Measurements from ENCODE around the gene CRIP2. TPM values are rescaled to one million over a fixed set of nuclear protein-coding genes. Genes with fewer than 3 reads are reported as not detected.

CRIP2 gene
- total and polyA plus RNA-seq, 2 of the 13 experiments (the other 11 are each of a cell fraction or from before 2014, with no cell fraction given): 31.6 to 37.9 TPM

GRCh38 chr14:105499256-105500035 lies 24.8 kb downstream of the CRIP2 start (continued):
- TF ChIP-seq AKNA (CRISPR knock-in tag; IDR thresholded peaks at IDR 0.05; ENCODE audit: borderline replicate concordance): no peak
- TF ChIP-seq ZNF18 (CRISPR knock-in tag; IDR thresholded peaks at IDR 0.05; ENCODE audit: insufficient replicate concordance): peak; percentile 90
- no peak for TF ChIP-seq CREB1 (IDR thresholded peaks at IDR 0.05)
- TF ChIP-seq CREB1 (CRISPR knock-in tag; IDR thresholded peaks at IDR 0.05): no peak; the same call in 1 of the 2 replicates
- TF ChIP-seq ATM (IDR thresholded peaks at IDR 0.05; ENCODE audit: borderline replicate concordance): no peak
- TF ChIP-seq SMAD1 (CRISPR knock-in tag; IDR thresholded peaks at IDR 0.05; ENCODE audit: borderline replicate concordance, low read depth): peak; percentile 73; the same call in 1 of the 2 replicates
- no peak for TF ChIP-seq FIP1L1 (IDR thresholded peaks at IDR 0.05; ENCODE audit: borderline replicate concordance, insufficient read depth, low read depth, low read length)
- TF ChIP-seq ZNF160 (CRISPR knock-in tag; IDR thresholded peaks at IDR 0.05): no peak
- TF ChIP-seq KDM2A (CRISPR knock-in tag; IDR thresholded peaks at IDR 0.05; ENCODE audit: borderline replicate concordance, low read depth): peak; percentile 44; the same call in 1 of the 2 replicates
- TF ChIP-seq ZNF138 (CRISPR knock-in tag; IDR thresholded peaks at IDR 0.05; ENCODE audit: low read depth): no peak; the same call in 1 of the 2 replicates
- peak; percentile 85; the same call in 1 of the 2 replicates for TF ChIP-seq NFKB2 (CRISPR knock-in tag; IDR thresholded peaks at IDR 0.05; ENCODE audit: borderline replicate concordance)
- 0 out of 2 replicates have a peak, but pooled peaks have one; percentile 26 for TF ChIP-seq MXD4 (CRISPR knock-in tag; IDR thresholded peaks at IDR 0.05)
- peak; percentile 92 for TF ChIP-seq ZBTB46 (CRISPR knock-in tag; IDR thresholded peaks at IDR 0.05; ENCODE audit: borderline replicate concordance)
- TF ChIP-seq RXRA (CRISPR knock-in tag; IDR thresholded peaks at IDR 0.05): peak; percentile 88
- TF ChIP-seq ARNT2 (CRISPR knock-in tag; IDR thresholded peaks at IDR 0.05; ENCODE audit: low read depth): peak; percentile 73
- TF ChIP-seq GPBP1L1 (CRISPR knock-in tag; IDR thresholded peaks at IDR 0.05): no peak
- peak; percentile 71 for TF ChIP-seq SOX5 (CRISPR knock-in tag; IDR thresholded peaks at IDR 0.05; ENCODE audit: borderline replicate concordance)
- no peak for TF ChIP-seq GPN1 (CRISPR knock-in tag; IDR thresholded peaks at IDR 0.05; ENCODE audit: borderline replicate concordance)

Data from HepG2 (cell line).